OCI-LY7 (cell line): Measurements from ENCODE around the gene NDUFA1. TPM values are rescaled to one million over a fixed set of nuclear protein-coding genes. Genes with fewer than 3 reads are reported as not detected.

Source experiments
- BruUV-seq: library from RNA; stranded (reverse); fragments of 400-500 nt; replicated peaks from 2 replicates; lab custom pipeline; 2021; lab: Mats Ljungman, UMichigan
- CTCF ChIA-PET: fragments of 300-600 bp; sonication (Branson Sonifier 250); formaldehyde crosslinking; loops from one replicate; lab custom pipeline; 2022; ENCODE audit warnings: antibody characterized with exemption; ENCODE audit not compliant: unreplicated experiment; lab: Charles Lee
- POLR2A ChIA-PET: fragments of 300-600 bp; sonication (Branson Sonifier 250); formaldehyde crosslinking; loops from one replicate; lab custom pipeline; 2022; ENCODE audit warnings: antibody characterized with exemption; lab: Charles Lee
- DNase-seq: peaks from one replicate; pipeline ENCODE4 v3.0.0-alpha.2; 2015; ENCODE audit warnings: low spot score
- H2AFZ ChIP-seq: fragments of 200-600 bp; sonication (generic), shearing (Covaris generic); 2 replicates; pipeline ENCODE4 v1.6.1; 2014; ENCODE audit warnings: mild to moderate bottlenecking, antibody characterized with exemption, low read length, moderate library complexity
- H3K27ac ChIP-seq: fragments of 200-600 bp; sonication (generic); 2 replicates; pipeline ENCODE4 v1.5.1; 2014; ENCODE audit warnings: mixed run types, low read depth, mild to moderate bottlenecking, moderate library complexity, low read length, inconsistent platforms; ENCODE audit not compliant: poor library complexity, severe bottlenecking
- H3K36me3 ChIP-seq: fragments of 200-600 bp; sonication (generic); 2 replicates; pipeline ENCODE4 v1.6.1; 2014; ENCODE audit warnings: mild to moderate bottlenecking, antibody characterized with exemption, low read length, moderate library complexity, mixed read lengths; ENCODE audit not compliant: insufficient read depth
- H3K4me1 ChIP-seq: fragments of 200-600 bp; sonication (generic); 2 replicates; pipeline ENCODE4 v1.5.1; 2014; ENCODE audit warnings: mild to moderate bottlenecking, low read length; ENCODE audit not compliant: insufficient read depth, poor library complexity, severe bottlenecking
- H3K4me2 ChIP-seq: fragments of 200-600 bp; sonication (generic); 2 replicates; pipeline ENCODE4 v1.6.1; 2014; ENCODE audit warnings: mild to moderate bottlenecking, low read length
- H3K4me3 ChIP-seq: fragments of 200-600 bp; sonication (generic); 2 replicates; pipeline ENCODE4 v1.5.1; 2014; ENCODE audit warnings: mild to moderate bottlenecking, low read depth, low read length; ENCODE audit not compliant: poor library complexity, severe bottlenecking
- H3K79me2 ChIP-seq: fragments of 200-600 bp; sonication (generic); 2 replicates; pipeline ENCODE4 v1.6.1; 2016; ENCODE audit warnings: low read depth, mild to moderate bottlenecking, low read length, moderate library complexity, mixed read lengths; ENCODE audit not compliant: insufficient read depth
- H3K9me2 ChIP-seq: fragments of 200-600 bp; sonication (generic); 2 replicates; pipeline ENCODE4 v1.6.1; 2016; ENCODE audit warnings: mild to moderate bottlenecking, low read length, mixed read lengths; ENCODE audit not compliant: insufficient read depth
- H3K9me3 ChIP-seq: fragments of 200-600 bp; sonication (generic); 2 replicates; pipeline ENCODE4 v1.6.1; 2014; ENCODE audit warnings: mild to moderate bottlenecking, mixed run types, low read length, mixed read lengths
- H4K20me1 ChIP-seq: fragments of 200-600 bp; sonication (generic); 2 replicates; pipeline ENCODE4 v1.6.1; 2014; ENCODE audit warnings: mild to moderate bottlenecking, antibody characterized with exemption, low read length, moderate library complexity, mixed read lengths; ENCODE audit not compliant: insufficient read depth
- CTCF ChIP-seq: fragments of 200-600 bp; sonication (generic); conservative IDR thresholded peaks from 2 replicates; pipeline ENCODE4 v1.5.1; 2014; ENCODE audit warnings: mild to moderate bottlenecking, antibody characterized with exemption, low read length, moderate library complexity, mixed read lengths
- EZH2phosphoT487 ChIP-seq: fragments of 200-600 bp; sonication (generic); IDR thresholded peaks from 2 replicates; pipeline ENCODE4 v1.6.1; 2018; ENCODE audit warnings: low read depth, borderline replicate concordance, mild to moderate bottlenecking, mixed run types, antibody characterized with exemption, low read length, moderate library complexity, mixed read lengths
- intact Hi-C: fragments of 100-400 bp; cut with micrococcal nuclease; formaldehyde crosslinking; loops from one replicate; pipeline ENCODE4 v1.10.0; 2022; ENCODE audit not compliant: unreplicated experiment
- total RNA-seq, 2 experiments: library from RNA; depleted of rRNA in 1 of 2; stranded (reverse); fragments of >200 nt in 1 of 2; shearing (Covaris generic) in 1 of 2; gene quantifications; 2 replicates each; pipeline ENCODE4 v1.2.3, GENCODE V29; 2014 to 2022

The NDUFA1 gene
- total RNA-seq, 2 experiments from 2014 or later: 61.3 to 86.3 TPM

- no peak overlapping the region for H3K27ac ChIP-seq
- no peak overlapping the region for H3K4me3 ChIP-seq
- H3K79me2 ChIP-seq: no peaks in the 10 kb centered on the region
- H3K4me2 ChIP-seq: no peak overlapping the region
- BruUV-seq: no TSS peak
- ChIA-PET POLR2A (no interaction called here), CTCF (no interaction called here)
- H3K36me3 ChIP-seq: peaks cover 23% of the 10 kb centered on the region
- H3K9me2 ChIP-seq: no peaks in the 10 kb centered on the region
- H3K4me1 ChIP-seq: no peaks in the 10 kb centered on the region
- no peaks in the 10 kb centered on the region for H4K20me1 ChIP-seq
- H2AFZ ChIP-seq: no peak overlapping the region
- no peak for TF ChIP-seq CTCF
- no peak for TF ChIP-seq EZH2phosphoT487
- DNase-seq: no peak
- H3K9me3 ChIP-seq: no peaks in the 10 kb centered on the region
- intact Hi-C loops: no loop called here
These were observed 43.2 kb upstream of the NDUFA1 start for GRCh38 chrX:119828446-119828845.

GRCh38 chrX:119833905-119834304, 37.7 kb upstream of the NDUFA1 start:
- Histone ChIP-seq H2AFZ (no peak overlapping the region), H3K9me2 (no peaks in the 10 kb centered on the region), H3K9me3 (no peaks in the 10 kb centered on the region), H3K4me1 (no peaks in the 10 kb centered on the region), H3K79me2 (no peaks in the 10 kb centered on the region), H3K36me3 (peaks cover 69% of the 10 kb centered on the region), H3K4me2 (no peak overlapping the region), H3K4me3 (no peak overlapping the region), H3K27ac (no peak overlapping the region), H4K20me1 (no peaks in the 10 kb centered on the region)
- intact Hi-C loops: no loop called here
- POLR2A ChIA-PET: interaction anchor here (0.6 to 1.6 kb wide), 8 partner anchors 12 to 363 kb away, joined by 3 to 6 read pairs (median 4); partner anchors contain the start of gene RPL39
- no TSS peak for BruUV-seq
- CTCF ChIA-PET: no interaction called here
- TF ChIP-seq CTCF (no peak), EZH2phosphoT487 (no peak)
- DNase-seq: no peak
